K562 (cell line): ENCODE measurements around the gene LTB4R2. TPM values are rescaled to one million over a fixed set of nuclear protein-coding genes. Genes with fewer than 3 reads are reported as not detected.

Source experiments
- ATAC-seq: fragments of 200-7000 bp; cut with Tn5 transposase; 3 replicates; pipeline ENCODE4 v1.9.1; 2020; ENCODE audit warnings: moderate library complexity
- BruUV-seq: library from RNA; stranded (reverse); fragments of 400-500 nt; replicated peaks from 2 replicates; lab custom pipeline; 2021; lab: Mats Ljungman, UMichigan
- CTCF ChIA-PET: fragments of 300-600 bp; formaldehyde crosslinking; extraction: SDS; loops from one replicate; lab custom pipeline; 2021; ENCODE audit warnings: low intra/inter-chr PET ratio; lab: Yijun Ruan, JAX
- POLR2A ChIA-PET: fragments of 300-600, 350-650 bp; sonication (Branson Sonifier 250); formaldehyde crosslinking; extraction: SDS; loops from one replicate; lab custom pipeline; 2021; ENCODE audit warnings: antibody characterized with exemption, inconsistent platforms; lab: Yijun Ruan, JAX
- DNase-seq, 4 experiments: peaks; one replicate each; pipeline versions ENCODE4 v3.0.0 to v3.0.0-alpha.2; 2011 to 2018; ENCODE audit warnings: low spot score in 3 of 4, mixed read lengths in 3 of 4; ENCODE audit errors: extremely low read depth in 1 of 4
- FAIRE-seq: peaks from 2 replicates; lab custom pipeline; 2011; peaks lifted over from hg19 to GRCh38; lab: Jason Lieb, UNC
- H2AFZ ChIP-seq: 2 replicates; pipeline ENCODE4 v1.6.0; 2011; ENCODE audit warnings: low read depth, low read length, control low read depth, inconsistent platforms
- H3K27ac ChIP-seq: fragments of 200-600 bp; 3 replicates; pipeline ENCODE4 v1.8.0; 2011; ENCODE audit warnings: low read depth, mild to moderate bottlenecking, control low read depth, inconsistent platforms, low read length, moderate library complexity, mixed read lengths; ENCODE audit errors: extremely low read depth
- H3K27me3 ChIP-seq, 2 experiments: fragments of 300-600 bp in 1 of 2; 2 replicates in 1 of 2; 3 replicates in 1 of 2; pipeline versions ENCODE4 v1.6.0 to v1.8.0; 2011; ENCODE audit warnings: inconsistent platforms in 2 of 2, low read length in 2 of 2, mild to moderate bottlenecking in 1 of 2, mixed read lengths in 1 of 2, moderate library complexity in 1 of 2; ENCODE audit not compliant: control insufficient read depth in 2 of 2, insufficient read depth in 2 of 2
- H3K36me3 ChIP-seq: fragments of 300-600 bp; 3 replicates; pipeline ENCODE4 v1.8.0; 2011; ENCODE audit warnings: mild to moderate bottlenecking, low read length, inconsistent platforms; ENCODE audit not compliant: control insufficient read depth, insufficient read depth
- H3K4me1 ChIP-seq, 2 experiments: fragments of 200-600 bp in 1 of 2; replicated peaks in 1 of 2; 2 replicates in 1 of 2; 3 replicates in 1 of 2; pipeline versions ENCODE4 v1.5.1 to v1.8.0; 2011; ENCODE audit warnings: inconsistent platforms in 2 of 2, low read length in 2 of 2, mild to moderate bottlenecking in 1 of 2, mixed read lengths in 1 of 2, moderate library complexity in 1 of 2; ENCODE audit not compliant: control insufficient read depth in 2 of 2, insufficient read depth in 2 of 2
- H3K4me2 ChIP-seq: 2 replicates; pipeline ENCODE4 v1.6.1; 2011; ENCODE audit warnings: low read length, control low read depth, inconsistent platforms, mixed read lengths; ENCODE audit not compliant: insufficient read depth
- H3K4me3 ChIP-seq: fragments of 200-600 bp; sonication (generic), shearing (Covaris generic); 2 replicates; pipeline ENCODE4 v1.5.1; 2016; ENCODE audit warnings: control low read depth, inconsistent platforms
- H3K79me2 ChIP-seq: fragments of 200-600 bp; 3 replicates; pipeline ENCODE4 v1.8.0; 2011; ENCODE audit warnings: low read length, inconsistent platforms; ENCODE audit not compliant: control insufficient read depth, insufficient read depth
- H3K9ac ChIP-seq, 2 experiments: 2 replicates each; pipeline versions ENCODE4 v1.6.0 to v1.6.1; 2011; ENCODE audit warnings: low read depth in 2 of 2, low read length in 2 of 2, control low read depth in 1 of 2, inconsistent platforms in 1 of 2, mild to moderate bottlenecking in 1 of 2, mixed read lengths in 1 of 2; ENCODE audit not compliant: insufficient read depth in 1 of 2
- H3K9me1 ChIP-seq: one replicate; pipeline ENCODE4 v1.6.0; 2011; ENCODE audit warnings: inconsistent platforms, mild to moderate bottlenecking, low read length, moderate library complexity; ENCODE audit not compliant: control insufficient read depth, insufficient read depth
- H3K9me3 ChIP-seq: replicated peaks from 2 replicates; pipeline ENCODE4 v1.5.1; 2011; ENCODE audit warnings: low read depth, low read length, inconsistent platforms; ENCODE audit not compliant: control insufficient read depth, insufficient read depth
- H4K20me1 ChIP-seq: replicated peaks from 2 replicates; pipeline ENCODE4 v1.6.1; 2011; ENCODE audit warnings: low read length, inconsistent platforms, mixed read lengths; ENCODE audit not compliant: control insufficient read depth, insufficient read depth
- ATF3 ChIP-seq, 2 experiments: fragments of 450-650 bp in 1 of 2; sonication (generic) in 1 of 2; formaldehyde crosslinking in 1 of 2; IDR thresholded peaks in 1 of 2; conservative IDR thresholded peaks in 1 of 2; 2 replicates each; pipeline versions ENCODE4 v1.6.1 to v1.8.1; 2016 to 2023; ENCODE audit warnings: mild to moderate bottlenecking in 2 of 2, moderate library complexity in 2 of 2, inconsistent platforms in 1 of 2, missing genetic modification reagents in 1 of 2
- KLF10 ChIP-seq: fragments of 250-450 bp; sonication (Bioruptor Pico); IDR thresholded peaks from 2 replicates; pipeline ENCODE4 v1.6.1; 2021; ENCODE audit warnings: matching md5 sums
- NR2C2 ChIP-seq, 2 experiments: fragments of 200-800 bp in 1 of 2; sonication (Bioruptor generic) in 1 of 2; sonication (generic) in 1 of 2; formaldehyde crosslinking in 1 of 2; IDR thresholded peaks; 2 replicates each; pipeline versions ENCODE4 v1.6.1 to v1.8.0; 2016 to 2022; ENCODE audit warnings: mild to moderate bottlenecking in 1 of 2, missing compliant biosample characterization in 1 of 2, missing genetic modification characterization in 1 of 2, missing genetic modification reagents in 1 of 2
- RBM17 ChIP-seq: fragments of 200-400 bp; formaldehyde crosslinking; IDR thresholded peaks from 2 replicates; pipeline ENCODE4 v1.6.1; 2017; ENCODE audit warnings: low read depth, mild to moderate bottlenecking, low read length, borderline replicate concordance
- ZFP30 ChIP-seq: fragments of 250-450 bp; sonication (Bioruptor Pico); IDR thresholded peaks from 2 replicates; pipeline ENCODE4 v1.8.0; 2022; ENCODE audit warnings: moderate library complexity, mild to moderate bottlenecking, inconsistent platforms, borderline replicate concordance
- ZNF274 ChIP-seq: IDR thresholded peaks from 2 replicates; pipeline ENCODE4 v1.6.1; 2011; ENCODE audit warnings: low read depth, mild to moderate bottlenecking, low read length, moderate library complexity, borderline replicate concordance
- ZNF668 ChIP-seq: fragments of 250-450 bp; sonication (Bioruptor Pico); IDR thresholded peaks from 2 replicates; pipeline ENCODE4 v1.8.0; 2022; ENCODE audit warnings: mild to moderate bottlenecking, inconsistent platforms
- WGBS: fragments of 100-300 bp; shearing (Covaris generic); methylation state at CpG from one replicate; pipeline ENCODE4 v1.1.6; 2016; ENCODE audit warnings: low coverage, mixed read lengths; ENCODE audit not compliant: insufficient coverage; ENCODE audit errors: missing lambda C conversion rate; 5-methylcytosine and 5-hydroxymethylcytosine counted together
- in situ Hi-C: fragments of 300-500 bp; cut with MboI; formaldehyde crosslinking; loops from 4 replicates; pipeline ENCODE4 v1.15.0; 2018; ENCODE audit warnings: inconsistent platforms, mixed read lengths
- intact Hi-C: fragments of 100-400 bp; cut with micrococcal nuclease; formaldehyde crosslinking; loops from 2 replicates; pipeline ENCODE4 v1.14.2; 2022
- polyA plus RNA-seq, 8 experiments: library from polyadenylated mRNA; depleted of rRNA in 4 of 8; stranded (reverse) in 5 of 8; unstranded in 3 of 8; fragments of >200 nt; fragmentation: Nextera tagmentation in 2 of 8; fragmentation: Illumina TruSeq in 1 of 8; extraction: Ambion mirVana in 2 of 8; extraction: Trizol in 1 of 8; gene quantifications; 2 replicates each; pipeline versions ENCODE4 v1.2.1 to v1.2.3, GENCODE V29; 2011 to 2014; ENCODE audit warnings: inconsistent platforms in 1 of 8, missing spikeins in 1 of 8
- total RNA-seq, 7 experiments: library from RNA; depleted of rRNA in 6 of 7; stranded (reverse); fragments of >200 nt in 6 of 7; fragmentation: Illumina TruSeq in 2 of 7; extraction: Trizol in 2 of 7; gene quantifications; 2 replicates each; pipeline versions ENCODE4 v1.2.1 to v1.2.3, GENCODE V29; 2011 to 2021; ENCODE audit warnings: low replicate concordance in 1 of 7
- TF ChIP-seq, protein P1 (sequence below), 3 experiments: fragments of 200-800 bp in 1 of 3; sonication (Bioruptor generic) in 1 of 3; sonication (generic) in 1 of 3; formaldehyde crosslinking in 1 of 3; IDR thresholded peaks; 2 replicates each; pipeline versions ENCODE4 v1.6.1 to v1.8.0; 2016 to 2022; ENCODE audit warnings: mild to moderate bottlenecking in 2 of 3, missing compliant biosample characterization in 2 of 3, missing genetic modification characterization in 2 of 3, missing genetic modification reagents in 1 of 3
- TF ChIP-seq, protein P2 (sequence below), 2 experiments: fragments of 450-650 bp in 1 of 2; sonication (generic) in 1 of 2; formaldehyde crosslinking in 1 of 2; IDR thresholded peaks; 2 replicates each; pipeline versions ENCODE4 v1.7.1 to v1.9.0; 2016 to 2022; ENCODE audit warnings: inconsistent platforms in 1 of 2, mild to moderate bottlenecking in 1 of 2, missing genetic modification reagents in 1 of 2

The LTB4R2 gene
- total and polyA plus RNA-seq, 9 of the 15 experiments (the other 6 are each of a cell fraction or from before 2014, with no cell fraction given), result 0.03 to 11.6 (median 2.8) TPM; not detected in 1

- H2AFZ ChIP-seq, result no peak overlapping the region
- H3K36me3 ChIP-seq, result no peaks in the 10 kb centered on the region
- CTCF ChIA-PET, result no interaction called here
- H3K9me3 ChIP-seq, result no peaks in the 10 kb centered on the region; the same call in 1 of the 2 replicates
- intact Hi-C loops (no loop called here), in situ Hi-C loops (no loop called here)
- no peak overlapping the region for H3K27ac ChIP-seq
- no peak overlapping the region for H3K4me3 ChIP-seq
- POLR2A ChIA-PET, result no interaction called here
- ATAC-seq (no peak), DNase-seq (no peak), FAIRE-seq (no peak)
- H3K9me1 ChIP-seq, result no peaks in the 10 kb centered on the region
- H3K9ac ChIP-seq, result no peak overlapping the region
- H4K20me1 ChIP-seq, result no peaks in the 10 kb centered on the region
- H3K4me1 ChIP-seq, result peaks cover 4 to 8% of the 10 kb centered on the region in 2 experiments; a peak in 4 of 5 replicates
- no peak overlapping the region for H3K4me2 ChIP-seq
- BruUV-seq, result no TSS peak
- H3K79me2 ChIP-seq, result no peaks in the 10 kb centered on the region
- no peaks in the 10 kb centered on the region for H3K27me3 ChIP-seq
- 25% methylated on average over 2 of the region's 2 CpGs for WGBS
- TF ChIP-seq, protein P1, sequence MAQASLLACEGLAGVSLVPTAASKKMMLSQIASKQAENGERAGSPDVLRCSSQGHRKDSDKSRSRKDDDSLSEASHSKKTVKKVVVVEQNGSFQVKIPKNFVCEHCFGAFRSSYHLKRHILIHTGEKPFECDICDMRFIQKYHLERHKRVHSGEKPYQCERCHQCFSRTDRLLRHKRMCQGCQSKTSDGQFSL (CRISPR knock-in tag; IDR thresholded peaks at IDR 0.05), result no peak
- TF ChIP-seq, protein P1 (tag; IDR thresholded peaks at IDR 0.05), result no peak
- TF ChIP-seq, protein P2, sequence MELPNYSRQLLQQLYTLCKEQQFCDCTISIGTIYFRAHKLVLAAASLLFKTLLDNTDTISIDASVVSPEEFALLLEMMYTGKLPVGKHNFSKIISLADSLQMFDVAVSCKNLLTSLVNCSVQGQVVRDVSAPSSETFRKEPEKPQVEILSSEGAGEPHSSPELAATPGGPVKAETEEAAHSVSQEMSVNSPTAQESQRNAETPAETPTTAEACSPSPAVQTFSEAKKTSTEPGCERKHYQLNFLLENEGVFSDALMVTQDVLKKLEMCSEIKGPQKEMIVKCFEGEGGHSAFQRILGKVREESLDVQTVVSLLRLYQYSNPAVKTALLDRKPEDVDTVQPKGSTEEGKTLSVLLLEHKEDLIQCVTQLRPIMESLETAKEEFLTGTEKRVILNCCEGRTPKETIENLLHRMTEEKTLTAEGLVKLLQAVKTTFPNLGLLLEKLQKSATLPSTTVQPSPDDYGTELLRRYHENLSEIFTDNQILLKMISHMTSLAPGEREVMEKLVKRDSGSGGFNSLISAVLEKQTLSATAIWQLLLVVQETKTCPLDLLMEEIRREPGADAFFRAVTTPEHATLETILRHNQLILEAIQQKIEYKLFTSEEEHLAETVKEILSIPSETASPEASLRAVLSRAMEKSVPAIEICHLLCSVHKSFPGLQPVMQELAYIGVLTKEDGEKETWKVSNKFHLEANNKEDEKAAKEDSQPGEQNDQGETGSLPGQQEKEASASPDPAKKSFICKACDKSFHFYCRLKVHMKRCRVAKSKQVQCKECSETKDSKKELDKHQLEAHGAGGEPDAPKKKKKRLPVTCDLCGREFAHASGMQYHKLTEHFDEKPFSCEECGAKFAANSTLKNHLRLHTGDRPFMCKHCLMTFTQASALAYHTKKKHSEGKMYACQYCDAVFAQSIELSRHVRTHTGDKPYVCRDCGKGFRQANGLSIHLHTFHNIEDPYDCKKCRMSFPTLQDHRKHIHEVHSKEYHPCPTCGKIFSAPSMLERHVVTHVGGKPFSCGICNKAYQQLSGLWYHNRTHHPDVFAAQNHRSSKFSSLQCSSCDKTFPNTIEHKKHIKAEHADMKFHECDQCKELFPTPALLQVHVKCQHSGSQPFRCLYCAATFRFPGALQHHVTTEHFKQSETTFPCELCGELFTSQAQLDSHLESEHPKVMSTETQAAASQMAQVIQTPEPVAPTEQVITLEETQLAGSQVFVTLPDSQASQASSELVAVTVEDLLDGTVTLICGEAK (IDR thresholded peaks at IDR 0.05), result no peak
- TF ChIP-seq, protein P2 (CRISPR knock-in tag; IDR thresholded peaks at IDR 0.05), result no peak
- no peak for TF ChIP-seq ZNF668 (CRISPR knock-in tag)
- TF ChIP-seq KLF10 (CRISPR knock-in tag), result no peak
- TF ChIP-seq ZFP30, result no peak
- TF ChIP-seq ZNF274, result no peak
- TF ChIP-seq ATF3 (IDR thresholded peaks at IDR 0.05), result no peak
- no peak for TF ChIP-seq ATF3 (CRISPR knock-in tag; conservative IDR thresholded peaks at IDR 0.05)
- TF ChIP-seq NR2C2 (CRISPR knock-in tag; IDR thresholded peaks at IDR 0.05), result no peak
- TF ChIP-seq NR2C2 (tag; IDR thresholded peaks at IDR 0.05), result no peak
- TF ChIP-seq RBM17, result no peak
Measured at GRCh38 chr14:24361326-24361725, 51.4 kb downstream of the LTB4R2 start.
